ENCODE measurements around the gene SLF2. TPM values are rescaled to one million over a fixed set of nuclear protein-coding genes. Genes with fewer than 3 reads are reported as not detected.

The SLF2 gene
- total RNA-seq, 2 donors from 2014 or later: 41.3 to 44.1 TPM

GRCh38 chr10:101007099-101007711 lies 94.4 kb downstream of the SLF2 start:
- Mint-ChIP-seq H3K27me3 (no peaks in the 10 kb centered on the region), H3K4me1 (no peaks in the 10 kb centered on the region)
- no peak for ATAC-seq (replicated peaks)

GRCh38 chr10:101007915-101008822 lies 95.4 kb downstream of the SLF2 start:
- Mint-ChIP-seq H3K4me1 (peaks cover 6% of the 10 kb centered on the region), H3K27me3 (no peaks in the 10 kb centered on the region), H3K36me3 (ENCODE audit: low read depth) (no peaks in the 10 kb centered on the region), H3K9me3 (no peaks in the 10 kb centered on the region), H3K27ac (peak overlapping the region; percentile 41), H3K4me3 (no peak overlapping the region)
- ATAC-seq (replicated peaks): no peak

More at GRCh38 chr10:101007099-101007711, 94.4 kb downstream of the SLF2 start:
- no peak overlapping the region for H3K27ac Mint-ChIP-seq
- no peaks in the 10 kb centered on the region for H3K36me3 Mint-ChIP-seq (ENCODE audit: low read depth)
- H3K9me3 Mint-ChIP-seq: no peaks in the 10 kb centered on the region
- H3K4me3 Mint-ChIP-seq: no peak overlapping the region

- Mint-ChIP-seq H3K4me1 (peaks cover 10% of the 10 kb centered on the region), H3K36me3 (ENCODE audit: low read depth) (no peaks in the 10 kb centered on the region), H3K27ac (no peak overlapping the region), H3K4me3 (no peak overlapping the region), H3K27me3 (no peaks in the 10 kb centered on the region), H3K9me3 (no peaks in the 10 kb centered on the region)
- no peak for ATAC-seq (replicated peaks)
Measured at GRCh38 chr10:101008823-101009423, 96.2 kb downstream of the SLF2 start.

- H3K9me3 Mint-ChIP-seq: no peaks in the 10 kb centered on the region
- no peaks in the 10 kb centered on the region for H3K36me3 Mint-ChIP-seq (ENCODE audit: low read depth)
- no peak overlapping the region for H3K27ac Mint-ChIP-seq
- no peak for ATAC-seq (replicated peaks)
- peaks cover 18% of the 10 kb centered on the region for H3K4me1 Mint-ChIP-seq
- H3K4me3 Mint-ChIP-seq: no peak overlapping the region
- peaks cover 2% of the 10 kb centered on the region for H3K27me3 Mint-ChIP-seq
Measured at GRCh38 chr10:101010329-101010728, 97.6 kb downstream of the SLF2 start.

GRCh38 chr10:101011517-101012423 lies 99.0 kb downstream of the SLF2 start:
- Mint-ChIP-seq H3K27ac (no peak overlapping the region), H3K4me3 (no peak overlapping the region), H3K9me3 (no peaks in the 10 kb centered on the region), H3K27me3 (peaks cover 11% of the 10 kb centered on the region), H3K4me1 (peaks cover 20% of the 10 kb centered on the region), H3K36me3 (ENCODE audit: low read depth) (no peaks in the 10 kb centered on the region)
- no peak for ATAC-seq (replicated peaks)

GRCh38 chr10:101012525-101013364 lies 100.0 kb downstream of the SLF2 start:
- ATAC-seq (replicated peaks): peak; percentile 89
- peak overlapping the region; percentile 38 for H3K4me3 Mint-ChIP-seq
- H3K27me3 Mint-ChIP-seq: peaks cover 20% of the 10 kb centered on the region
- H3K36me3 Mint-ChIP-seq (ENCODE audit: low read depth): no peaks in the 10 kb centered on the region
- peaks cover 20% of the 10 kb centered on the region for H3K4me1 Mint-ChIP-seq
- H3K27ac Mint-ChIP-seq: peak overlapping the region; percentile 49
- no peaks in the 10 kb centered on the region for H3K9me3 Mint-ChIP-seq

GRCh38 chr10:101013365-101013825 lies 100.6 kb downstream of the SLF2 start:
- no peak for ATAC-seq (replicated peaks)
- Mint-ChIP-seq H3K4me3 (peak overlapping the region; percentile 38), H3K27ac (peak overlapping the region; percentile 49), H3K27me3 (peaks cover 22% of the 10 kb centered on the region), H3K4me1 (peaks cover 20% of the 10 kb centered on the region), H3K9me3 (no peaks in the 10 kb centered on the region), H3K36me3 (ENCODE audit: low read depth) (no peaks in the 10 kb centered on the region)

- peaks cover 25% of the 10 kb centered on the region for H3K27me3 Mint-ChIP-seq
- H3K27ac Mint-ChIP-seq: peak overlapping the region; percentile 59
- H3K4me3 Mint-ChIP-seq: no peak overlapping the region
- peak; percentile 20 for ATAC-seq (replicated peaks)
- no peaks in the 10 kb centered on the region for H3K36me3 Mint-ChIP-seq (ENCODE audit: low read depth)
- H3K9me3 Mint-ChIP-seq: no peaks in the 10 kb centered on the region
- H3K4me1 Mint-ChIP-seq: peaks cover 20% of the 10 kb centered on the region
Measured at GRCh38 chr10:101014230-101014884, 101.6 kb downstream of the SLF2 start.

Other genes with a start within 250 kb of the SLF2 start
- gene PAX2, start 167.4 kb upstream of the SLF2 start, total RNA-seq: under 1 TPM in 1 of 2 donors, not detected in 1; 0.16 TPM
- gene SEMA4G, start 56.5 kb downstream of the SLF2 start, total RNA-seq: 1 to 10 TPM; 1.4 to 3.8 TPM
- gene MRPL43, start 74.5 kb downstream of the SLF2 start, total RNA-seq: 10 to 100 TPM; 50.1 to 58.7 TPM
- 10 to 100 TPM; 12.0 to 24.9 TPM for gene TWNK, start 74.6 kb downstream of the SLF2 start, total RNA-seq
- 10 to 100 TPM; 15.0 to 24.8 TPM for gene LZTS2, start 86.8 kb downstream of the SLF2 start, total RNA-seq
- 1 to 10 TPM in 1 of 2 donors, under 1 TPM in 1; 0.48 to 2.9 TPM for gene PDZD7, start 118.2 kb downstream of the SLF2 start, total RNA-seq
- gene SFXN3, start 118.3 kb downstream of the SLF2 start, total RNA-seq: 100 to 1,000 TPM in 1 of 2 donors, 10 to 100 TPM in 1; 45.9 to 150 TPM
- gene KAZALD1, start 149.0 kb downstream of the SLF2 start, total RNA-seq: under 1 TPM; 0.45 to 0.71 TPM
- gene TLX1, start 218.3 kb downstream of the SLF2 start, total RNA-seq: not detected